Upper lobe of right lung (tissue), 1 donor: ENCODE measurements around the gene ARG1. TPM values are rescaled to one million over a fixed set of nuclear protein-coding genes. Genes with fewer than 3 reads are reported as not detected.

Source experiments
- ATAC-seq: fragments of 200-7000 bp; cut with Tn5 transposase; one replicate; pipeline ENCODE4 v1.9.1; 2020; ENCODE audit warnings: mild to moderate bottlenecking, moderate library complexity
- DNase-seq: peaks from one replicate; pipeline ENCODE4 v3.0.0-alpha.2; 2020
- H3K27ac ChIP-seq: fragments of 200-600 bp; one replicate; pipeline ENCODE4 v1.8.0; 2022
- H3K27me3 ChIP-seq: fragments of 200-600 bp; one replicate; pipeline ENCODE4 v1.8.0; 2022; ENCODE audit warnings: mild to moderate bottlenecking
- H3K36me3 ChIP-seq: fragments of 200-600 bp; one replicate; pipeline ENCODE4 v1.8.0; 2022
- H3K4me1 ChIP-seq: fragments of 200-600 bp; one replicate; pipeline ENCODE4 v1.8.0; 2022
- H3K4me3 ChIP-seq: fragments of 200-600 bp; one replicate; pipeline ENCODE4 v1.8.0; 2022; ENCODE audit warnings: mild to moderate bottlenecking
- H3K9me3 ChIP-seq: fragments of 200-600 bp; one replicate; pipeline ENCODE4 v1.8.0; 2022
- CTCF ChIP-seq: fragments of 200-600 bp; IDR thresholded peaks from one replicate; pipeline ENCODE4 v1.8.0; 2022; ENCODE audit warnings: antibody characterized with exemption
- intact Hi-C: fragments of 100-400 bp; cut with DNase I; formaldehyde crosslinking; loops from one replicate; pipeline ENCODE4 v1.11.0; 2022
- total RNA-seq: library from RNA; stranded (reverse); fragmentation: NEBNext Ultra II Directional; extraction: Animal tissue kit (Norgen Biotek cat#: 25700); gene quantifications from one replicate; pipeline ENCODE4 v1.2.1, GENCODE V29; 2021
- donor health status: DM: no; HTN: yes; CAD: no; lungs with severe emphysema.

ARG1 gene
- total RNA-seq, 1 donor from 2014 or later: 1.3 TPM

DNA sequence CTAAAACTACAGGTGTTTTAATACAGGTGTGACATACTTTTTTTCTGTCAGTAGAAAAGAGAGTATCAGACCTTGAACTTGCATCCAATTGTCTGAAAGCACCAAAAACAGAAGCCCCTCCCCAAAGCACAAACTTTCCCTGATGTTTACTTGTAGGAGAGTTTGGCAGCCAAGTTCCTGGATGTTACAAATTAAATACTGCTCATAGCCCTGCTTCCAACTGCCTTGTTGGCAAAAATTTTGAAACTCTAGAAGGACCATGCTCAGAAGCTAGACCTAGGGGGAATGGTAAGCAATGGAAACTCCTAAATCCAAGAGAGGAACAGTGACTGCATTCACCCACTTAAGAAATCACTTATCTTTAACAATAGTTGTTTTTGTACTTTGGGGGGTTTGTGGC is 17.0 kb upstream of the ARG1 start:
- Histone ChIP-seq H3K4me3 (no peak overlapping the region), H3K4me1 (no peaks in the 10 kb centered on the region), H3K27me3 (no peaks in the 10 kb centered on the region), H3K9me3 (no peaks in the 10 kb centered on the region), H3K27ac (no peak overlapping the region), H3K36me3 (no peaks in the 10 kb centered on the region)
- no peak for TF ChIP-seq CTCF
- ATAC-seq (no peak), DNase-seq (no peak)
- intact Hi-C loops: no loop called here

DNA sequence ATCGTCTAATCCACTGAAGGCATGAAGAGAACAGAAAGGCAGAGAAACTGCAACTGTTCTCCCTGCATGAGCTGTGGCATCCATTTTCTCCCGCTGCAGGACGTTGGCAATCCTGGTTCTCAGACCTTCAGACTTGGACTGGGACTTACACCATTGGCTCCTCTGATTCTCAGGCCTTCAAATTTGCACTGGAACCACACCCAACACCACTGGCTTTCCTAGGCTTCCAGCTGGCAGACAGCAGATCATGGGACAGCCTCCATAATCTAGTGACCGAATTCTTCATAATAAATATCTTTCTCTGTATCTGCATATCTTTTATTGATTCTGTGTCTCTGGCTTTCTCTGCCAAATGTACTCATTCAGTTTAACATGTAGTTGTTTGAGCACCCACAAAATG is 14.1 kb upstream of the ARG1 start:
- no peaks in the 10 kb centered on the region for H3K36me3 ChIP-seq
- TF ChIP-seq CTCF: no peak
- DNase-seq (no peak), ATAC-seq (no peak)
- H3K4me1 ChIP-seq: no peaks in the 10 kb centered on the region
- H3K4me3 ChIP-seq: no peak overlapping the region
- no peak overlapping the region for H3K27ac ChIP-seq
- no peaks in the 10 kb centered on the region for H3K27me3 ChIP-seq
- intact Hi-C loops: no loop called here
- no peaks in the 10 kb centered on the region for H3K9me3 ChIP-seq

GRCh38 chr6:131561925-131562707 is 10.9 kb upstream of the ARG1 start:
- no peak overlapping the region for H3K27ac ChIP-seq
- intact Hi-C loops: no loop called here
- ATAC-seq: no peak
- no peak overlapping the region for H3K4me3 ChIP-seq
- no peaks in the 10 kb centered on the region for H3K4me1 ChIP-seq
- no peak for TF ChIP-seq CTCF
- H3K9me3 ChIP-seq: no peaks in the 10 kb centered on the region
- H3K27me3 ChIP-seq: no peaks in the 10 kb centered on the region
- DNase-seq: no peak
- no peaks in the 10 kb centered on the region for H3K36me3 ChIP-seq

GRCh38 chr6:131565056-131565455 is 8.0 kb upstream of the ARG1 start:
- Histone ChIP-seq H3K36me3 (no peaks in the 10 kb centered on the region), H3K4me1 (no peaks in the 10 kb centered on the region), H3K4me3 (no peak overlapping the region), H3K27ac (no peak overlapping the region), H3K9me3 (no peaks in the 10 kb centered on the region), H3K27me3 (no peaks in the 10 kb centered on the region)
- TF ChIP-seq CTCF: no peak
- ATAC-seq (no peak), DNase-seq (no peak)
- intact Hi-C loops: no loop called here

DNA sequence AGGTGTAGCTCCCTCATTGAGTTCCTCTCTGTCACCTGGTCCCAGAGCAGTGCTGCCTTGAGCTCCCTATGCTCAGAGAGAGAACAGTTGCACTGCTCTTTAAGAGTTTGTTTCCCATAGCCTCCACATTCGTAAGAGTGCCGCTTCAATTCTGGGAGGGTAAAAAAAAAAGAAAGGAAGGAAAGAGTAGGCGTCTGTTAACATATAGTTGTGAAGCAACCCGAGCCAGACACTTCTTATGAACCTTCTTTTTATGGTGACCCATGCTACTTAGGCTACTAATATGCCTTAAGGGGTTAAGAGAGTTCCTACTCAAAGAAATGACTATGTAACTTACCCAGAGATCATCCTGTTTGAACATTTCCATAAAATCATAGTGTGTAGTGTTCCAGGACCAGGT is 4.3 kb upstream of the ARG1 start:
- DNase-seq (no peak), ATAC-seq (peak; percentile 54)
- intact Hi-C loops: no loop called here
- H3K4me3 ChIP-seq: no peak overlapping the region
- H3K27me3 ChIP-seq: no peaks in the 10 kb centered on the region
- H3K27ac ChIP-seq: no peak overlapping the region
- no peak for TF ChIP-seq CTCF
- H3K36me3 ChIP-seq: peaks cover 9% of the 10 kb centered on the region
- H3K9me3 ChIP-seq: no peaks in the 10 kb centered on the region
- H3K4me1 ChIP-seq: no peaks in the 10 kb centered on the region

DNA sequence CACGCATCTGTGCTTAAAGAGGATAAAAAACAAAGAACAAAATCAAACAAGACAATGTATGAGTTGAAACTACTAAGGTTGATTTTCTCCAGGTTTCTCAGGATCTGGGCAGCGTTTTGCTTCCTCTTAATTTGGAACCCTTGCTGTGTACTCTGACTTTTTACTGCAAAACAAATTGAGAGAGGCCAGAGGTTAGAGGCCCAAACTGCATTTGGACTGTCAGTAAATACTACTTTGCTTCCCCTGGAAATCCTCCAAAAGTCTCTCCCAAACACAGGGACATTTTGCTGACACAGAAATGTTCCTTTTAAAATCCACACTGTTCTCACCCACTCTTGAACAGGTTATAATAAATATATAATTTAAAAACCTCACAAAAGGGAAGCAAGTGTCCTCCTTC is 1.1 kb downstream of the ARG1 start:
- ATAC-seq: no peak
- DNase-seq: no peak
- intact Hi-C loops: no loop called here

More for the DNA sequence above, 1.1 kb downstream of the ARG1 start:
- no peak overlapping the region for H3K4me3 ChIP-seq
- no peaks in the 10 kb centered on the region for H3K9me3 ChIP-seq
- no peaks in the 10 kb centered on the region for H3K4me1 ChIP-seq
- H3K27ac ChIP-seq: no peak overlapping the region
- no peaks in the 10 kb centered on the region for H3K27me3 ChIP-seq
- peaks cover 16% of the 10 kb centered on the region for H3K36me3 ChIP-seq
- TF ChIP-seq CTCF: no peak
